Activated CD4-positive, alpha-beta memory T cell treated with anti-CD3 and anti-CD28 coated beads for 36 hours (primary cell): ENCODE measurements around the gene TBX2. TPM values are rescaled to one million over a fixed set of nuclear protein-coding genes. Genes with fewer than 3 reads are reported as not detected.

Experiments
- CTCF ChIA-PET: fragments of 350-600 bp; sonication (Branson Sonifier 250); formaldehyde crosslinking; loops from one replicate; lab custom pipeline; 2021; ENCODE audit warnings: antibody characterized with exemption, inconsistent platforms; lab: Charles Lee
- POLR2A ChIA-PET: fragments of 350-600 bp; sonication (Branson Sonifier 250); formaldehyde crosslinking; loops from one replicate; lab custom pipeline; 2021; ENCODE audit warnings: antibody characterized with exemption; lab: Charles Lee
- DNase-seq: peaks from one replicate; pipeline ENCODE4 v3.0.0-alpha.2; 2020
- H3K27ac Mint-ChIP-seq: one replicate; pipeline ENCODE4 v1.8.0; 2021; ENCODE audit warnings: mixed read lengths
- H3K27me3 Mint-ChIP-seq: one replicate; pipeline ENCODE4 v1.8.0; 2021; ENCODE audit warnings: mixed read lengths
- H3K36me3 Mint-ChIP-seq: one replicate; pipeline ENCODE4 v1.8.0; 2021; ENCODE audit warnings: mixed read lengths
- H3K4me1 Mint-ChIP-seq: one replicate; pipeline ENCODE4 v1.8.0; 2021; ENCODE audit warnings: low read depth, mixed read lengths
- H3K4me3 Mint-ChIP-seq: one replicate; pipeline ENCODE4 v1.8.0; 2021; ENCODE audit warnings: mild to moderate bottlenecking, mixed read lengths
- H3K9me3 Mint-ChIP-seq: one replicate; pipeline ENCODE4 v1.8.0; 2021; ENCODE audit warnings: mixed read lengths
- intact Hi-C: fragments of 100-400 bp; cut with micrococcal nuclease; formaldehyde crosslinking; loops from one replicate; pipeline ENCODE4 v1.15.1; 2023
- total RNA-seq, 2 experiments: library from RNA; stranded (reverse); gene quantifications; one replicate each; pipeline ENCODE4 v1.2.3, GENCODE V29; 2021

The TBX2 gene
- total RNA-seq, 2 experiments from 2014 or later, result 0.05 TPM; not detected in 1

DNA sequence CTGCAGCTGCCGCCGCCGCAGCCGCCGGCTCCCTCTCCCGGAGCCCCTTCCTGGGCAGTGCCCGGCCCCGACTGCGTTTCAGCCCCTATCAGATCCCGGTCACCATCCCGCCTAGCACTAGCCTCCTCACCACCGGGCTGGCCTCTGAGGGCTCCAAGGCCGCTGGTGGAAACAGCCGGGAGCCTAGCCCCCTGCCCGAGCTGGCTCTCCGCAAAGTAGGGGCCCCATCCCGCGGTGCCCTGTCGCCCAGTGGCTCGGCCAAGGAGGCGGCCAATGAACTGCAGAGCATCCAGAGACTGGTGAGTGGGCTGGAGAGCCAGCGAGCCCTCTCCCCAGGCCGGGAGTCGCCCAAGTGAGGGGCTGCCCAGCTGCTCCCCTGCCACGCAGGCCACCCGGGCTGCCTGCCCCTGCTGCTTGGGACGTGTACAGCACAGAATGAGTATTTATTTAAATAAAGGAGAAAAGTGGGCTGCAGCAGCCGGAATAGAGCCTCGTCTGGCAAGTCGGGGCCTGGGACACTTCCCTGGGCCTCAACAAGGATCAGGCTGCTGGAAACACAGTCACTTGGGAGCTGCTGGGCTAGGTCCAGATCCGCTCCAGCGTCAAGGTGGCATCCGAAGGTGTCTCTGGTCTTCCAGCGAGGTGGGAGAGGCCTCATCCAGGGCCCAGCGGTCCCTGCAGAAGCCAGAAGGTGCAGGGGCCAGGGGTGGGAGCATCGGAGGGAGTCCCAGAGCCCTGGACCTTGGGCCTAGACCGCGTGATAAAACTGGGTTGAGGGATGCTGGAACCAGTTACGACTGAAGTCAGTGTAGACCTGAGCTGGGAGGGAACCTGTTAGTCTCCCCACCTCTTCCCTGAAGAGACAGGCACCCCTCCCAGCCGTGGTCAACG is 8.8 kb downstream of the TBX2 start:
- peaks cover 49% of the 10 kb centered on the region for H3K27me3 Mint-ChIP-seq
- POLR2A ChIA-PET, result interaction anchor here (0.6 kb wide), 1 partner anchor 10 kb away, joined by 4 read pairs; no protein-coding TSS in a partner anchor
- peak overlapping the region; percentile 60 for H3K4me3 Mint-ChIP-seq
- peaks cover 30% of the 10 kb centered on the region for H3K4me1 Mint-ChIP-seq
- H3K36me3 Mint-ChIP-seq, result no peaks in the 10 kb centered on the region
- peak; percentile 8 for DNase-seq
- CTCF ChIA-PET, result interaction anchor here (0.6 to 2.1 kb wide), 4 partner anchors 13 to 437 kb away, joined by 3 to 7 read pairs (median 4); no protein-coding TSS in a partner anchor
- no peak overlapping the region for H3K27ac Mint-ChIP-seq
- no peaks in the 10 kb centered on the region for H3K9me3 Mint-ChIP-seq
- intact Hi-C loops, result loop anchor here (5.0 kb wide), 1 partner anchor 686 kb away; no protein-coding TSS in a partner anchor

DNA sequence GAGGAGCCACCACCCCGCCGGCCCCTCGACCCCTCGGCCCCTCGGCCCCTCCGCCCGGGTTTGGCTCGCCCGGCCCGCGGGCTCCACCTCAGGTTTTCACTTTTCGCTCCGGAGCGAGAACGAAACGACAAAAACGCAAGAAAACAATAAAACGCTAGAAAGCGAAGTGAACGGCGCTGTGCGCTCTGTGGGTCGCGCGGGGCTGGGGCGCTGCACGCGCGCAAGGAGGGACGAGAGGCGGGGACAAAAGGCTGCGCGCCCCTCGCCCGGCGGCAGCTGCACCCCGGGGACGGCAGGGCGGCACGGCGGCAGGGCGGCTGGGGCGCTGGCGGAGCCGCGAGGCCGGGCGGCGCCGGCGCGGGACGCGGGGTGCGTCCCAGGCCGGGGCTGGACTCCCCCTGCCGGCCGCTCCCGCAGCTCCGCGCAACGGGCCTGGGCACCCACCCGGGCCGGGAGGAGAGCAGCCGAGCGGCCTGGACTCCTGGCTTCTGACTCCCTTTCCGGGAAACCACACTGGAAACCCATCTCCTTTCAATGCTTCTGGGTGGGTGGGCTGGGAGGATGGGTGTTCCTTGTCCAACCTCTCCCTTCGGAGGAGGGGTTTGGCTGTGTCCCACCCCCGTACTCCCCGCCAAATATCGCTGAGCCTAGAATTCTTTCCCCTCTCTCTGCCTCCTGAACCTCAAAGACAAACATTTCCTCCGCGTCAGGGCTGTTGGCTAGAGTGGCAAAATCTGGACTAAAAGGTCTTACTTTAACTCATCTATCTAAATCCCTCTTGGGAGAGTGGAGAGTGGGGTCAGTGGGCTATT is 9.9 kb downstream of the TBX2 start:
- Mint-ChIP-seq H3K9me3 (no peaks in the 10 kb centered on the region), H3K4me3 (peak overlapping the region; percentile 29), H3K4me1 (peaks cover 22% of the 10 kb centered on the region), H3K27ac (no peak overlapping the region), H3K36me3 (no peaks in the 10 kb centered on the region), H3K27me3 (peaks cover 42% of the 10 kb centered on the region)
- intact Hi-C loops, result loop anchor here (5.0 kb wide), 2 partner anchors 423 to 687 kb away; no protein-coding TSS in a partner anchor
- ChIA-PET POLR2A (interaction anchor here (0.6 kb wide), 1 partner anchor 12 kb away, joined by 4 read pairs; no protein-coding TSS in a partner anchor), CTCF (interaction anchor here (0.9 to 2.1 kb wide), 7 partner anchors 11 to 438 kb away, joined by 3 to 7 read pairs (median 4); no protein-coding TSS in a partner anchor)
- DNase-seq, result peak; percentile 48

DNA sequence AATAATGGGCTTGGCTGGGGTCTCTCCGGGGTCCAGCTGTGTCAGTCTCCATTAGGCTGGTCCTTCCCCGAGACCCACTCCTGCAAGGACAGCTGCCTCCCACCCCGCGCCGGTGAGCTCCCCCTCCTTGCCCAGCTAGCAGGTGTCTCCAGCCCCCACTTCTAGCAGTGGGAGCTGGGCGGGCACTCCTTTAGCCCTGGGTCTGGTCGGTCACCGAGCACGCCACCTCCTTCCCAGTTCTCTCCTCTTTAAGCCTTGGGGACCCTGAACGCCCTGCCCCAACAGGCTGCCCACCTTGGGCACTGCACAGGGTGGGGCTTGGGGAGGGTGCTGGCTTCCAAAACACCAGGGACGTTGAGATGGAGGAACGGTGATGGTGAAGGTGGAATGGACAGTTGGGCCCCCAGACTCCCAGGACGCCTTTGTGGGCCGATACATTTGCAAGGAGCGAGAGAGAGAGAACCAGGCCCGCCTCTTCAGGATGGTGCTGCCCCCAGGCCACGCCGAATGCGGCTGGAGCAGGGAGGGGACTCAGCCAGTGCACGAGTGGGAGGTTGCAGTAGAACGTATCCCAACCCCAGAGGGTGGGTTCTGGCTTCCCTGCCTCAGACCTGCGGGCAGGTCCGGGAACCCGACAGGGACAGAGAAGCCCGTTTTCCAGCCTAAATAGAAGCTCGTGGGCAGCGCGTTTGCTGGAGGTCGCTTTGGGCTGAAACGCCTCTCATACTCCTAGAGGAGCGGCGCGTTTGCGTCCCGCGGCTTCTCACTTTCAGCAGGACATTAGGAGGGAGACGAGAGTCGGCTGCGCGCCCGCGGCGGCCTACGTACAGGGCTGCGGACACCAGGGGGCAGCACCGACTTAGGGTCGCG is 10.7 kb downstream of the TBX2 start:
- Mint-ChIP-seq H3K27ac (no peak overlapping the region), H3K9me3 (no peaks in the 10 kb centered on the region), H3K4me3 (peak overlapping the region; percentile 31), H3K36me3 (no peaks in the 10 kb centered on the region), H3K27me3 (peaks cover 40% of the 10 kb centered on the region), H3K4me1 (peaks cover 19% of the 10 kb centered on the region)
- DNase-seq, result peak; percentile 83
- intact Hi-C loops, result loop anchor here (5.0 kb wide), 1 partner anchor 422 kb away; no protein-coding TSS in a partner anchor
- ChIA-PET CTCF (interaction anchor here (0.6 to 2.1 kb wide), 7 partner anchors 12 to 439 kb away, joined by 3 to 7 read pairs (median 4); no protein-coding TSS in a partner anchor), POLR2A (no interaction called here)

DNA sequence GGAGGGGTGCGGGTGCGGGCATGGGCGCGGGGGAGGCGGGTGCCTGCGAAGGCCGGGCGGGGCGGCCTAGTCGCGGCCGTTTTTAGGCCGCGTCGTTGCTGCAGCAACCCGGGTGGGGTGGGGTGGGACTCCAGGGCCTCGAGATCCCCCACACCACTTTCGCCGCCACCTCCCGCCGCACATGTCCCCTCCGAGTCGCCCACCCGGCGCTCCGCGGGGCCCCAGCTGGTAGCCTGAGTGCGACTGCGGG is 11.3 kb downstream of the TBX2 start:
- ChIA-PET CTCF (interaction anchor here (1.5 to 3.4 kb wide), 4 partner anchors 21 to 164 kb away, joined by 3 to 25 read pairs (median 12); no protein-coding TSS in a partner anchor), POLR2A (no interaction called here)
- H3K9me3 Mint-ChIP-seq, result no peaks in the 10 kb centered on the region
- intact Hi-C loops, result loop anchor here (5.0 kb wide), 1 partner anchor 421 kb away; no protein-coding TSS in a partner anchor
- no peak overlapping the region for H3K4me3 Mint-ChIP-seq
- H3K27ac Mint-ChIP-seq, result no peak overlapping the region
- peaks cover 40% of the 10 kb centered on the region for H3K27me3 Mint-ChIP-seq
- no peak for DNase-seq
- H3K36me3 Mint-ChIP-seq, result no peaks in the 10 kb centered on the region
- H3K4me1 Mint-ChIP-seq, result peaks cover 19% of the 10 kb centered on the region

DNA sequence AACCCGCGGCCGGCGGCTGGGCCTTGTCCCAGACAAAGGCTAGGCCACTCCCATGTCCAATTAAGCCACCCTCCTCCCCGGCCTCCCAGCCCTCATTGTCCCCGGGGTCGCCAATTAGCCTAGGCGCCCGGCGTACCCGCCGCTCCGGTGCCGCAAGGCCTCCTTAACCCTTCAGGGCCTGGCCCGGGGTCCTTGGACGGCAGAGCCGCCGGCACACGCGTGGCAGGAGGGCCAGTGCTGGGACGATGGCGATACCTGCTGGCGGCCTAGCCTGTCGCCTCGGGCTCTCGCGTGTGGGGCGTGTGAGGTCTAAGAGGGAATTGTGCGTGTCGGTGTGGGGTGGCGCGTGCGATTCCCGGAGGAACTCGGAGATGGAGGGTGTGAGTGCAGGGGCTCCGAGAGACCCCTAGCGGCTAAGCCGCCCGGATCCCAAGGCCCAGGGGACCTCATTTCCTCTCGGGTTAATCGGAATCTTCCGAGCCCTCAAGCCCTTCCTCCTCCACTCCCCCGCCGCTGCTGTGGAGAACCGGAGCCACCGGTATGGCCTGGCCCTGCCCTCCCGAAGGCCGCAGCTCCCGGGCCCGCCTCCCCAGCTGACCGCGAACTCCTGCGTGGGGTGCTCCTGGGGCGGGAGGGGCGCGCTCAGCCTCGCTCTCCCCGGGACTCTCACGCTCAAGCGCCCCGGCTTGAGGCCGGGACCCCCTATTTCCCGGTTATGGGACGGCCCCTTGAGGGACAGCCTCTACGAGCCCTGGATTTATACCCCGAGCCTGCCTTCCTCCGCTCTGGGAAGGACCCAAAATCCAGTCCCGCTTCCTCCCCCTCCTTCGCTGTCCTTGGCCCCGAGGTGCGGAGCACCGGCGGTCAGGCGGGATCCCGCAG is 11.9 kb downstream of the TBX2 start:
- intact Hi-C loops, result loop anchor here (1.0 to 5.0 kb wide), 2 partner anchors 421 to 655 kb away; no protein-coding TSS in a partner anchor
- peaks cover 37% of the 10 kb centered on the region for H3K27me3 Mint-ChIP-seq
- no peaks in the 10 kb centered on the region for H3K9me3 Mint-ChIP-seq
- peak; percentile 44 for DNase-seq
- H3K4me1 Mint-ChIP-seq, result peaks cover 19% of the 10 kb centered on the region
- CTCF ChIA-PET, result interaction anchor here (0.6 to 3.4 kb wide), 32 partner anchors 7 to 691 kb away, joined by 3 to 25 read pairs (median 4); partner anchors contain the start of gene TBX4
- no peaks in the 10 kb centered on the region for H3K36me3 Mint-ChIP-seq
- H3K4me3 Mint-ChIP-seq, result peak overlapping the region; percentile 59
- no peak overlapping the region for H3K27ac Mint-ChIP-seq
- POLR2A ChIA-PET, result interaction anchor here (0.6 to 1.2 kb wide), 2 partner anchors 45 to 145 kb away, joined by 3 read pairs; no protein-coding TSS in a partner anchor

DNA sequence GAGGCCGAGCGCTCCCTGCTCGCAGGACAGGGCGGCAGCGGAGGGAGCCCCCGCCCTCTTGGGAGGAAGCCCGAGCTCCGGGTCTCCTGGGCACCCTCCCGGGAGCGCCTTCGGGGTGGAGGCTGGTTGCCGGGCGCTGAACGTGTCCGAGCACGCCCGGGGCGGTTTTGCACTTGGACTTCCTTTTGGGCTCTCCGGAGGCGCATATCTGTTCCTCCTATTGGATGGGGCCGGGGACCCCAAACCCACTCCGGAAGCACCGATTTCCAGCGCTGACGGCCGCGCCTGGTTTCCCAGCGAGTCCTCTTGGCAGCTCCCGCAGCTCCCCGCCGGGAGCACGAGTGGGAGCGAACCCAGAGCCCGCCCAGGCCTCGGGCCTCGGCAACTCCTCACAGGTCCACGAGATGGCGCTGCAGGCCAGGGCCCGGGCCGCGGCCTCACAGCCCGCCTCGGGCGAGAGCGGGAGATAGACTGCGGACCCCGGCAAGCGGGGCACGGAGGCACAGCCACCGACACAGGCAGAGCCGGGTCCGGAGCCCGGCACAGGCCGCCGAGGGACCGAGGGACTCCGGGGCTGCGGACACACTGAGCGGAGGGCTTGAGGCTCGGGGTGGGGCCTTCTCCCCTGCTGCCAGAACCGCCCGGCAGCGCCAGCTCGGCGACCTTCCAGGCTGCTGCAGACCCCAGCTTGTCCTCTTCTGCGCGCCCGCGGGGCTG is 12.7 kb downstream of the TBX2 start:
- peaks cover 33% of the 10 kb centered on the region for H3K27me3 Mint-ChIP-seq
- H3K9me3 Mint-ChIP-seq, result no peaks in the 10 kb centered on the region
- H3K4me3 Mint-ChIP-seq, result peak overlapping the region; percentile 65
- intact Hi-C loops, result loop anchor here (1.0 to 5.0 kb wide), 2 partner anchors 420 to 654 kb away; no protein-coding TSS in a partner anchor
- ChIA-PET CTCF (interaction anchor here (0.5 to 3.4 kb wide), 36 partner anchors 8 to 692 kb away, joined by 3 to 25 read pairs (median 4); partner anchors contain the start of gene TBX4), POLR2A (interaction anchor here (0.6 to 1.2 kb wide), 2 partner anchors 44 to 144 kb away, joined by 3 read pairs; no protein-coding TSS in a partner anchor)
- DNase-seq, result peak; percentile 83
- no peaks in the 10 kb centered on the region for H3K36me3 Mint-ChIP-seq
- no peak overlapping the region for H3K27ac Mint-ChIP-seq
- peaks cover 24% of the 10 kb centered on the region for H3K4me1 Mint-ChIP-seq

DNA sequence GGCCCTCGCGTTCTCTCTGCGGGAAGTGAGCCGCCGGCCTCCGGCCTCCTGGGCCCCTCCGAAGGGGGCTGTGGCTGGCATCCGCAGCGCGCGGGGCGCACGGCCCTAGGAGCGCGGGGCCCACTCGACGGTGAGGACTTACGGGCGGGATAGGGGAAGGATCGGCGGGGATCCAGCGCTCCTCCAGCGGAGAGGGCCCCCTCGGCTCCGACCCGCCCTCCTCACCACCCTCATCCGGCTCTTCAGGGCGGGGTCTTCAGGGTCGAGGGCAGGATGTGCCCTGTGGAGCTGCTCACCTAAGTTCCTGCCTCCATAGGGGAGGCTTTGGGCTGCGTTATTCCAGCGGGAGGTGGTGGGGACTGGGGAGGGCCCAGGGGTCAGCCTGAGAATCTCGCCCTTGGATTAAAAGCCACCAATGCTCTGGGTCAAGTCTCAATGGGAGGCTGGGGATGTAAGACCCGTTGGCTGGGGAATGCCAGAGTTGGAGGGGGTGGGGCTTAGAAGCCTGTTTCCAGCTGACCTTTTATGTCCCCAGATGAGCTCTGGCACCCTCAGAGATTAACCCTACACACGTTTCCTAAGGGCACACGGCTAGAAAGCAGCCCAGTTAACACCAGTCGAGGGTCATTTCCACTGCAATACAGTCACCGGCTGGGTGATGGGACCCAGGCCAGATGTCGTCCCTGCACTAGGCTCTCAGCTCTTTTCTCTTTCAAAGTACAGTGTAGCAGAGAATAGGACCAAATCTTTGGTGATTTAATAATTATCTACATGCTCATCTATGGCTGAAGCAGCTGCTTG is 13.4 kb downstream of the TBX2 start:
- POLR2A ChIA-PET, result interaction anchor here (1.2 kb wide), 1 partner anchor 143 kb away, joined by 3 read pairs; no protein-coding TSS in a partner anchor
- H3K9me3 Mint-ChIP-seq, result no peaks in the 10 kb centered on the region
- intact Hi-C loops, result loop anchor here (1.0 to 5.0 kb wide), 2 partner anchors 419 to 653 kb away; no protein-coding TSS in a partner anchor
- CTCF ChIA-PET, result interaction anchor here (0.6 to 3.4 kb wide), 24 partner anchors 9 to 1299 kb away, joined by 3 to 25 read pairs (median 5); no protein-coding TSS in a partner anchor
- peaks cover 24% of the 10 kb centered on the region for H3K4me1 Mint-ChIP-seq
- peaks cover 28% of the 10 kb centered on the region for H3K27me3 Mint-ChIP-seq
- H3K4me3 Mint-ChIP-seq, result peak overlapping the region; percentile 43
- no peak for DNase-seq
- no peak overlapping the region for H3K27ac Mint-ChIP-seq
- H3K36me3 Mint-ChIP-seq, result no peaks in the 10 kb centered on the region

DNA sequence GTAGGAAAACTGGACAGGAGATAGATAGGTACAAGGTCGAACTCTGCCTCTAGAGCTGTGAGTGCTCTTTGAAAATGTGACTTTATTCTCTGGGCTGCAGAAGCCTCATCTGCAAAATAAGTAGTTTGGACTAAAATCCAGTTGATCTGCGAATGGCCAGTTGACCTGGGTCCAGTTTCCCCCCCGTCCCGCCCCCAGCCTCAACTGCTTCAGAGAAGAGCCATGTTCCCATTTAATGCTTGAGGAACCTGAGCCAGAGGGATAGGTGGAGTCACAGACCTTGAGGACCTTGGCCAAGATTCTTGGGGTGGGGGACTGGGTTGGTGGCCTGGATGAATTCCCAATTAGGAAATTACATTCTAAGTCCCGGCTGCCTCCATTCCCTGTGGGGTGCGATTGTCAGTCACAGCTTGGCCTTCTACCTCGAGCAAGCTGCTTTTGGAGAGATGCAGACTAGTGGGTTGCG is 14.1 kb downstream of the TBX2 start:
- no peak overlapping the region for H3K27ac Mint-ChIP-seq
- no peaks in the 10 kb centered on the region for H3K36me3 Mint-ChIP-seq
- intact Hi-C loops, result loop anchor here (5.0 kb wide), 1 partner anchor 419 kb away; no protein-coding TSS in a partner anchor
- no peak overlapping the region for H3K4me3 Mint-ChIP-seq
- peaks cover 19% of the 10 kb centered on the region for H3K4me1 Mint-ChIP-seq
- CTCF ChIA-PET, result interaction anchor here (0.6 to 3.4 kb wide), 10 partner anchors 22 to 1298 kb away, joined by 3 to 25 read pairs (median 4); no protein-coding TSS in a partner anchor
- DNase-seq, result no peak
- H3K9me3 Mint-ChIP-seq, result no peaks in the 10 kb centered on the region
- peaks cover 22% of the 10 kb centered on the region for H3K27me3 Mint-ChIP-seq
- POLR2A ChIA-PET, result no interaction called here
